Measurements from ENCODE around the gene SLC6A3.

Gene SLC6A3

DNA sequence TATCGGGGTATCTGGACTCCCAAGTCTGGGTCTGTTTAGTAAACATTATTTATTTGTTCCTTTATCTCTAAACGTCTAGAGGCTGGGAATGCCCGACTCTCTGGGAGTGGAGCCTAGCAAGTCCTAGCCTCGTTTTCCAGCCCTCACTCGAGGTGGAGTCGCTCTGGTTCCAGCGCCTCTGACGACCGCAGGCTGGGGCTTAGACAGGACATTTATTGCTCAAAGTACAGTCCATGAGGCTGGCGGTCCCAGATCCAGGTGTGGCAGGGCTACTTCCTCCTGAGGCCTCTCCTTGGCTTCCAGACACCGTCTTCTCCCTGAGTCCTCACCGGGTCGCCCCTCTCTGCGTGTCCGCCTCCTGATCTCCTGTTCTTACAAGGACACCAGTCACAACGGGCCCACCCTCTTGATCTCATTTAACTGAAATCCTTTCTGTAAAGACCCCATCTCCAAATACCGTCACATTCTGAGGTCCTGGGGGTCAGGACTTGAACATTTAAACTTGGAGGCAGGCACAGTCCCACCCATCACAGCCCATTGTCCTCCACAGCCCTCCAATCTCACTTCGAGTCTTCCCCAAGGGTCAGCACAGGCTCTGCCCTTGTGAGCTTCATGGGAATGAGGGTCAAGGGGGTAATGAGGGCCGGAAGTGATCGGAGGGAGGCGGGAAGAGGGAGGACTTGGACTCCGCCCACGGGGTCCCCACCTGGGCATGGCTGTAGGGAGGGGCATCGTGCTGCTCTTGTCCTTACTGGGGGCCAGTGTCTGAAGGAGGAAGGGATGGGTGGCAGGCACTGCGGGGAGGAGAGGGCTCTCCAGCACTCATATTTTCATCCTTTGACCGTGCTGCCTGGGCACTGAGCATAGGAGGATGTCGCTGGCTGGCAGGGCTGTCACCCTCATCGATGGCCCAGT, 88.1 kb downstream of the SLC6A3 start:
- no peak for DNase-seq (ENCODE audit: low read depth in 2 of 3, low spot score in 1 of 3)

- no peak for DNase-seq (ENCODE audit: low read depth in 2 of 3, low spot score in 1 of 3)
These were observed 90.7 kb downstream of the SLC6A3 start for GRCh38 chr5:1354576-1354975.

GRCh38 chr5:1352231-1353219, 92.7 kb downstream of the SLC6A3 start:
- no peak for DNase-seq (ENCODE audit: low read depth in 2 of 3, low spot score in 1 of 3)

- DNase-seq (ENCODE audit: low read depth in 2 of 3, low spot score in 1 of 3) = no peak
These were observed 94.1 kb downstream of the SLC6A3 start for GRCh38 chr5:1351156-1351555.

GRCh38 chr5:1349246-1349645, 96.0 kb downstream of the SLC6A3 start:
- no peak for DNase-seq (ENCODE audit: low read depth in 2 of 3, low spot score in 1 of 3)

DNA sequence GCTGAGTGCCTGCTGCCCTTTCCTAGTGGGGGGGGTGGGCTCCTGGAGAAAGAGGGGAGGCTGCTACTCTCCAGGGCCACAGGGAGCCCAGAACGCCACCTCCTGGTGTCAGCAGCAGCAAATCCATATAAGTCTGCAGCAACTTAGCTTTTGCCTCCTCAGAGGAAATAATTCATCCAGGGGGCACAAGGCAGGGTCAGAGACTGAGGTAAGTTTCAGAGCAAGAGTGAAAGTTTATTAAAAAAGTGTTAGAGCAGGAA, 96.3 kb downstream of the SLC6A3 start:
- no peak for DNase-seq (ENCODE audit: low read depth in 2 of 3, low spot score in 1 of 3)

DNA sequence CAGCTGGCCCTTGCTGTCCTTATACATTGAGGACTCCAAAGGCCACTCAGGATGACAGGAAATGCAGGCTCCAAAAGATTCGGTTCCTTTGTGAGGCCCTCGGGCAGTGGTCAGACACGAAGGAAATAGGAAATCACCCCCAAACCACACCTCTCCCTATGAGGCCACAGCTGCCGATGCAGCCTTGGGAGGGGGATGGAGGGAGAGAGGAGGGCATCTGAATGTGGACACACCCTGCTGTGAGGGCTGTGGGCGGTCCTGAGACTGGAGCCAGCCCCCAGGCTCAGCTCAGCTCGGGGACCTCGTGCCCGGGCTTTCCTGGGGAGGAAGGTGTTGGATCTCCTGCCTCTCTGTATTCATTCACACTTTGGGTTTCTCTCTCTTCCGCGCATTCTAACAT, 97.7 kb downstream of the SLC6A3 start:
- DNase-seq (ENCODE audit: low read depth in 2 of 3, low spot score in 1 of 3) = no peak

GRCh38 chr5:1346627-1347440, 98.4 kb downstream of the SLC6A3 start:
- DNase-seq (ENCODE audit: low read depth in 2 of 3, low spot score in 1 of 3) = no peak

DNA sequence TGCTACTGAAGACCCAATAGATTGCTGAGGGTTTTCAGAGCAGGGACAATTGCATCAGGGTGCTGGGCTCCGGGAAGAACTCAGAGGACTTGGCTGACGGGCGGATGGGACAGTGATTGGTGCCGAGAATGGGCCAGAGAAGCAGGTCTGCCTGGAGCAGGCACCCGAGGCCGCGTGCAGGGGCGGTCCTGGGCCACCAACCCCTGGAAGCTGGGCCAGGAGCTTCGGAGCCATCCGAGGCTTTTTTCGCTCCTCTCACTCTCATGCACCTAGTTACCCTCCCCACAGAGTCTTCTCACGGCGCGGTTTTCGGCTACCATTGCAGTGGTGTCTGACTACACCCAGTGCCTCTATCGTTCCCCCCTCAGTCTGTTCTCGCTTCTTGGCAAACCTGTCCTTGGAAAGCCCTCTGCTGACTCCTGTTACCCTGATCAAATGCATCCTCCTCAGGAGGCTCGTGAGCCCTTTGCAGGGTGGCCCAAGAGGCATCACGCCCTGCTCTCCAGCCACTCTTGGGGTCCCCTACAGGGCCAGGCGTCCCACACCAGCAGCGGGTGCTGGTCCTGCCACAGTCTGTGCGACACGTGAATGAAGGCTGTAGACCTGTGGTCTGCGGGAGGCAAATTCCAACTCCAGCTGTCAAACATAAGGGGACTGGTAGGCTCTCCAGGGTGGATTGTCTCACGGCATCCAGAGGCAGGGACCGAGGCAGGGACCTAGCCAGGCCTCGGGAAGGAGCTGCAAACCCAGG, 99.2 kb downstream of the SLC6A3 start:
- DNase-seq (ENCODE audit: low read depth in 2 of 3, low spot score in 1 of 3) = no peak

- peak; percentile 66 to 82 (median 74) for DNase-seq (ENCODE audit: low read depth in 2 of 3, low spot score in 1 of 3)
These were observed 100.0 kb downstream of the SLC6A3 start, which contains the start of gene CLPTM1L for GRCh38 chr5:1344975-1345838. TSS of gene CLPTM1L (minus strand) at chr5:1345099. CDS start at chr5:1344841, 258 bp downstream.

GRCh38 chr5:1343931-1344901, 101.0 kb downstream of the SLC6A3 start:
- DNase-seq (ENCODE audit: low read depth in 2 of 3, low spot score in 1 of 3) = no peak

- DNase-seq (ENCODE audit: low read depth in 2 of 3, low spot score in 1 of 3) = no peak
These were observed 101.9 kb downstream of the SLC6A3 start for GRCh38 chr5:1343315-1343751.

Data from stimulated activated CD4-positive, alpha-beta T cell treated with anti-CD3 and anti-CD28 coated beads, Interleukin-12 subunit alpha, Interleukin-12 subunit beta, amount 100 ng/mL, for 48 hours (primary cell).